Loucy (cell line): ENCODE measurements around the gene COBLL1.

Experiments used
- H2AFZ ChIP-seq: fragments of 200-600 bp; sonication (generic); 2 replicates; pipeline ENCODE4 v1.6.0; 2016; ENCODE audit warnings: antibody characterized with exemption, mild to moderate bottlenecking, low read length, moderate library complexity
- H3F3A ChIP-seq: fragments of 200-600 bp; 2 replicates; pipeline ENCODE4 v1.6.0; 2016; ENCODE audit warnings: antibody characterized with exemption, low read depth, mild to moderate bottlenecking
- H3K27me3 ChIP-seq: fragments of 200-600 bp; sonication (generic); 2 replicates; pipeline ENCODE4 v1.6.1; 2014; ENCODE audit warnings: low read length, mild to moderate bottlenecking; ENCODE audit not compliant: insufficient read depth, poor library complexity, severe bottlenecking
- H3K36me3 ChIP-seq: fragments of 200-600 bp; sonication (generic); 2 replicates; pipeline ENCODE4 v1.6.1; 2016; ENCODE audit warnings: low read length; ENCODE audit not compliant: insufficient read depth
- H3K4me1 ChIP-seq: fragments of 200-600 bp; sonication (generic); 2 replicates; pipeline ENCODE4 v1.5.1; 2014; ENCODE audit warnings: low read length, mild to moderate bottlenecking; ENCODE audit not compliant: insufficient read depth, poor library complexity, severe bottlenecking
- H3K4me2 ChIP-seq: fragments of 200-600 bp; sonication (generic); 2 replicates; pipeline ENCODE4 v1.6.0; 2014; ENCODE audit warnings: antibody characterized with exemption, low read length, low read depth, mild to moderate bottlenecking; ENCODE audit not compliant: poor library complexity, severe bottlenecking
- H3K4me3 ChIP-seq: fragments of 200-600 bp; sonication (generic); 2 replicates; pipeline ENCODE4 v1.5.1; 2014; ENCODE audit warnings: low read length, mild to moderate bottlenecking, mixed read lengths; ENCODE audit not compliant: poor library complexity, severe bottlenecking
- H3K79me2 ChIP-seq: fragments of 200-600 bp; sonication (generic); 2 replicates; pipeline ENCODE4 v1.6.1; 2014; ENCODE audit warnings: low read length; ENCODE audit not compliant: insufficient read depth
- H3K9ac ChIP-seq: fragments of 200-600 bp; sonication (generic); 2 replicates; pipeline ENCODE4 v1.6.0; 2014; ENCODE audit warnings: mild to moderate bottlenecking, low read depth, low read length, moderate library complexity; ENCODE audit not compliant: poor library complexity, severe bottlenecking
- H3K9me2 ChIP-seq: fragments of 200-600 bp; sonication (generic); replicated peaks from 2 replicates; pipeline ENCODE4 v1.6.1; 2016; ENCODE audit warnings: low read depth, low read length, mixed read lengths
- H3K9me3 ChIP-seq: fragments of 200-600 bp; sonication (generic); 2 replicates; pipeline ENCODE4 v1.6.1; 2014; ENCODE audit warnings: mild to moderate bottlenecking, antibody characterized with exemption, low read length, low read depth; ENCODE audit not compliant: insufficient read depth
- H4K20me1 ChIP-seq: fragments of 200-600 bp; sonication (generic); 2 replicates; pipeline ENCODE4 v1.6.0; 2014; ENCODE audit warnings: antibody characterized with exemption, low read length, mild to moderate bottlenecking; ENCODE audit not compliant: insufficient read depth, poor library complexity, severe bottlenecking
- EZH2phosphoT487 ChIP-seq: fragments of 200-600 bp; IDR thresholded peaks from 2 replicates; pipeline ENCODE4 v1.6.1; 2018; ENCODE audit warnings: antibody characterized with exemption, mild to moderate bottlenecking, moderate library complexity, borderline replicate concordance
- TF ChIP-seq, protein P1 (sequence below): fragments of 200-600 bp; sonication (generic); conservative IDR thresholded peaks from 2 replicates; pipeline ENCODE4 v1.5.1; 2014; ENCODE audit warnings: mild to moderate bottlenecking, antibody characterized with exemption, low read length

COBLL1 gene

DNA sequence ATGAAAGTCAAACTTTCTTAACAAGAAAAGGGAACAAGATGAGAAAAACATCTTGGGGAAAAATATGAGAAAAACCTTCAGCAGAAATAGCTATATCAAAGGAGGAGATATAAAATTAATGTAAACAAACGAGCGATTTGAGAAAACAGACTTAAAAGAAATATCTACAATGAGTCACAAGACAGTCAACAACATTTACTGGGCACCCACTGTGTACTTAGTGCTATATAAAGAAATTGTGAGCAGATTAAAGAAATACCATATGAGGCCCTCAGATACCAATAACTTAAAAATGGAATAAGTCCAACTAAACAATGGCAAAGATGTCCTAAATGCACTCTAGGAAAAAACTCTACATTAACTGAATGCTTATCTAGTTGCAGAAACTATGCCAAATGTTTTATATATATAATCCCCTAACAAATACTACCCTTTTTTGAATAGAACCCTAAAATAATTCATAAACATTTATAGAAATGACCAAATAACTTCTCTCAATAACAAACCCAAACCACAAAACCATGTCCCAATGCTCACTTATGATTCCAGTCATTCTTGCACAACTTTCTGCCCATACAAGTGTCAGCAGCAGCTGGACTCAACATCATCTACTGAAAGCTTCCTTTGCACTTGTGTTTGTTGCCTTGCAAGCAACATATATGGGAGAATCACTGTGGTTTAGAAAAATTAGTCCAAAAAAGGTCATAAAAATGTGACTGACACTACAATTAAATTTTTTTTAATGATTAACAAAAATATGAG lies 83.5 kb downstream of the COBLL1 start:
- no peaks in the 10 kb centered on the region for H3K36me3 ChIP-seq
- H3K9me3 ChIP-seq, result no peaks in the 10 kb centered on the region
- H3K9ac ChIP-seq, result no peak overlapping the region
- no peak overlapping the region for H3K4me2 ChIP-seq
- H3K79me2 ChIP-seq, result no peaks in the 10 kb centered on the region
- H3K4me1 ChIP-seq, result no peaks in the 10 kb centered on the region
- H3F3A ChIP-seq, result no peaks in the 10 kb centered on the region
- no peaks in the 10 kb centered on the region for H3K27me3 ChIP-seq
- no peak for TF ChIP-seq EZH2phosphoT487
- TF ChIP-seq, protein P1, sequence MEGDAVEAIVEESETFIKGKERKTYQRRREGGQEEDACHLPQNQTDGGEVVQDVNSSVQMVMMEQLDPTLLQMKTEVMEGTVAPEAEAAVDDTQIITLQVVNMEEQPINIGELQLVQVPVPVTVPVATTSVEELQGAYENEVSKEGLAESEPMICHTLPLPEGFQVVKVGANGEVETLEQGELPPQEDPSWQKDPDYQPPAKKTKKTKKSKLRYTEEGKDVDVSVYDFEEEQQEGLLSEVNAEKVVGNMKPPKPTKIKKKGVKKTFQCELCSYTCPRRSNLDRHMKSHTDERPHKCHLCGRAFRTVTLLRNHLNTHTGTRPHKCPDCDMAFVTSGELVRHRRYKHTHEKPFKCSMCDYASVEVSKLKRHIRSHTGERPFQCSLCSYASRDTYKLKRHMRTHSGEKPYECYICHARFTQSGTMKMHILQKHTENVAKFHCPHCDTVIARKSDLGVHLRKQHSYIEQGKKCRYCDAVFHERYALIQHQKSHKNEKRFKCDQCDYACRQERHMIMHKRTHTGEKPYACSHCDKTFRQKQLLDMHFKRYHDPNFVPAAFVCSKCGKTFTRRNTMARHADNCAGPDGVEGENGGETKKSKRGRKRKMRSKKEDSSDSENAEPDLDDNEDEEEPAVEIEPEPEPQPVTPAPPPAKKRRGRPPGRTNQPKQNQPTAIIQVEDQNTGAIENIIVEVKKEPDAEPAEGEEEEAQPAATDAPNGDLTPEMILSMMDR, result no peak
- H4K20me1 ChIP-seq, result no peaks in the 10 kb centered on the region
- 0 out of 2 replicates have a peak, but pooled peaks cover under 1% of the 10 kb centered on the region for H3K9me2 ChIP-seq
- H2AFZ ChIP-seq, result no peak overlapping the region
- no peak overlapping the region for H3K4me3 ChIP-seq

DNA sequence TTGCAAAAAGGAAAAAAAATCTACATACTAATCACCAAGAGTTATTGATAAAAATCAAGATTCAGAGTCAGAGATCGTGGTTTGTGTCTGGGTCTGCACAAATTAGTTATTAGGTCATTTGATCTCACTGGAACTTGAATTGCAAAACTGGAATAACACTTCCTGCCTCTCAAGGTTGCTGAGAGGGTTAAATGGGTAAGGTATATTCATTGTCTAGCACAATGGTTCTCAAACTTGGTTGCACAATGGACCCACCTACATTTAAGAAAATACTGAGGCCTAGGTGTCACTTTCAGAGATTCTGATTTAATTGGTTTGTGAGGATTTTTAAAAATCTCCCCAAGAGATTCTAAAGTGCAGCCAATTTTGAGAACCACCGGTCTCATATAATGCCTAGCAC lies 84.8 kb downstream of the COBLL1 start:
- H3K27me3 ChIP-seq, result no peaks in the 10 kb centered on the region

DNA sequence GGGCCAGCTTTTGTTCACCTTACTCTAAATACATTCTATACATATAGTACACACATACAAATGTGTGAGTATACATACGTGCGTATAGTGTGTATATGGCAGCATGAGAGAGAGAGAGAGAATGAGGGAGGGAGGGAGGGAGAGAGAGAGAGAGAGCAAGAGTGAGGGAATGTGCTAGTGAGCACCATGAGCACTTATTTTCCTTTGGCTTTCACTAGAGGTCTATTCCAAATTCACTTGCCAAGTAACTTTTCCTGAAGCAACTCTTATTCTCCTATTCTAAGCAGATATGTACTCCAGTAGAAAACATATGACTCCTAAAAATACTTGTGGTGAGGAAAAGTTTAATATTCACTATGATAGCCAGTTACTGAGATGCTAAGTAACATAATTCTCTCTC lies 85.7 kb downstream of the COBLL1 start:
- Histone ChIP-seq H3K36me3 (no peaks in the 10 kb centered on the region), H3K4me2 (no peak overlapping the region), H3F3A (no peaks in the 10 kb centered on the region), H3K79me2 (no peaks in the 10 kb centered on the region), H3K9me2 (0 out of 2 replicates have a peak, but pooled peaks cover 4% of the 10 kb centered on the region), H3K4me3 (no peak overlapping the region), H3K27me3 (no peaks in the 10 kb centered on the region), H2AFZ (no peak overlapping the region), H3K4me1 (no peaks in the 10 kb centered on the region), H3K9me3 (no peaks in the 10 kb centered on the region), H3K9ac (no peak overlapping the region), H4K20me1 (no peaks in the 10 kb centered on the region)
- no peak for TF ChIP-seq EZH2phosphoT487
- TF ChIP-seq, protein P1, result no peak

More for the DNA sequence above, 84.8 kb downstream of the COBLL1 start:
- Histone ChIP-seq H2AFZ (no peak overlapping the region), H4K20me1 (no peaks in the 10 kb centered on the region), H3K9me3 (no peaks in the 10 kb centered on the region), H3K36me3 (no peaks in the 10 kb centered on the region), H3K9ac (no peak overlapping the region), H3K4me2 (no peak overlapping the region), H3F3A (no peaks in the 10 kb centered on the region), H3K9me2 (0 out of 2 replicates have a peak, but pooled peaks cover 4% of the 10 kb centered on the region), H3K79me2 (no peaks in the 10 kb centered on the region), H3K4me1 (no peaks in the 10 kb centered on the region), H3K4me3 (no peak overlapping the region)
- TF ChIP-seq, protein P1, result no peak
- no peak for TF ChIP-seq EZH2phosphoT487
